Esophagus (tissue), 2 donors: ENCODE measurements around the gene PPM1E. TPM values are rescaled to one million over a fixed set of nuclear protein-coding genes. Genes with fewer than 3 reads are reported as not detected.

ENCODE experiments used
- H3K27ac ChIP-seq, 2 donors: one replicate each; pipeline ENCODE4 v1.5.1; 2013; ENCODE audit warnings: low read depth in 2 of 2, mild to moderate bottlenecking in 2 of 2, inconsistent platforms in 1 of 2, low read length in 1 of 2, moderate library complexity in 1 of 2
- H3K27me3 ChIP-seq, 2 donors: one replicate each; pipeline ENCODE4 v1.6.1; 2013; ENCODE audit warnings: low read length in 2 of 2, control low read depth in 1 of 2, mild to moderate bottlenecking in 1 of 2; ENCODE audit not compliant: insufficient read depth in 2 of 2, control insufficient read depth in 1 of 2
- H3K36me3 ChIP-seq, 2 donors: one replicate each; pipeline ENCODE4 v1.6.1; 2013; ENCODE audit warnings: low read length in 1 of 2; ENCODE audit not compliant: control insufficient read depth in 2 of 2, insufficient read depth in 2 of 2
- H3K4me1 ChIP-seq, 2 donors: one replicate each; pipeline ENCODE4 v1.6.1; 2013; ENCODE audit warnings: low read length in 1 of 2; ENCODE audit not compliant: control insufficient read depth in 2 of 2, insufficient read depth in 2 of 2
- H3K4me3 ChIP-seq, 2 donors: one replicate each; pipeline ENCODE4 v1.5.1; 2013; ENCODE audit warnings: low read length in 2 of 2, mild to moderate bottlenecking in 2 of 2, low read depth in 1 of 2, moderate library complexity in 1 of 2
- H3K9me3 ChIP-seq, 2 donors: one replicate each; pipeline ENCODE4 v1.6.1; 2013; ENCODE audit warnings: mild to moderate bottlenecking in 2 of 2, low read depth in 1 of 2, low read length in 1 of 2, moderate library complexity in 1 of 2; ENCODE audit not compliant: control insufficient read depth in 2 of 2, insufficient read depth in 1 of 2
- WGBS, 2 donors: extraction: QIAGEN DNeasy Blood & Tissue Kit; methylation state at CpG; one replicate each; pipeline ENCODE4 v1.1.7; 2013; 5-methylcytosine and 5-hydroxymethylcytosine counted together
- polyA plus RNA-seq, 2 donors: library from polyadenylated mRNA; stranded (reverse); fragments of 200-250 nt; gene quantifications; one replicate each; pipeline ENCODE4 v1.2.3, GENCODE V29; 2013
- donor health status: healthy with polysubstance abuse.
- donor health status: Bipolar disorder and iron deficiency.

Gene PPM1E
- polyA plus RNA-seq, 2 donors: 0.02 to 0.04 TPM

DNA sequence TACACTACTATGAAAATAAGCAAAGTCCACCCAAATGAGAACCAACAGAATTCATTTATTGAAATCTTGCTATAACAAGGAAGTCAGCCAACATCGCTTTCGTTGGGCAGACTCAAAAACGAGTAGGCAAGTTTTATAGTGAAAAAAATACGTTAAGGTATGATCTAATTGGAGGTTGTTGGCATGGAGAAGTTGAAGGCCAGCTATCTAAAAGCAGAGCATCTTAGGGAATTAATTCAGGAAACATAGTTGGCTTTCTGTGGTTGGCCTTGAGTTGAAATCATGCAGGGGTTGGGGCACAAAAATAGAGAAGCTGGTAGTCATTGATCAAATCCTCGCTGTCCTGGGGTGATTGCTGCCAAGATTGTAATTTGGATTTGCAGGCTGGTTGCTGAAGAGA lies 118.3 kb downstream of the PPM1E start:
- Histone ChIP-seq H3K9me3 (no peaks in the 10 kb centered on the region), H3K27me3 (peaks cover 0 to 2% of the 10 kb centered on the region in 2 donors), H3K4me3 (no peak overlapping the region), H3K27ac (no peak overlapping the region), H3K36me3 (no peaks in the 10 kb centered on the region), H3K4me1 (no peaks in the 10 kb centered on the region)
- 68 to 75% methylated on average over 5 of the region's 5 CpGs for WGBS, 2 donors

DNA sequence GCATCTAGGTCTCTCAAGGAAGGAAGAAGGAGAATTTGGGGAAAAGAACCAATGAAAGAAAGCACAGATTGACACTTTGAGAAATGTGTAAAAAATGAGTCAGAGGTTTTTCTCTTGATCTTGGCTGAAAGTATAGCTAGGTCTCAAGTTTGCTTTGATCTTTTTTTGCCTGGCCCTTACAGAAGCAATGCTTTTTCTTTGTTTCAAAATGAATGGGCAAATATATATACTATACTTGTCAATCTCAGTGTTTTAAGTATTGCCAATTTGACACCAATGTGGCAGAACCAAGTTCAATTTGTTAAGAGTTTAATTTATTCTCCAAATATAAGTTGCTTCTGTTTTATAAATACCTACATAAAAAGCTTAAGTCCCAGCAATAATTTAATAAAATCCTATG lies 119.6 kb downstream of the PPM1E start:
- no peaks in the 10 kb centered on the region for H3K9me3 ChIP-seq
- H3K27ac ChIP-seq: no peak overlapping the region
- peaks cover 0 to 2% of the 10 kb centered on the region in 2 donors for H3K27me3 ChIP-seq
- no peak overlapping the region for H3K4me3 ChIP-seq
- no peaks in the 10 kb centered on the region for H3K4me1 ChIP-seq
- no peaks in the 10 kb centered on the region for H3K36me3 ChIP-seq

DNA sequence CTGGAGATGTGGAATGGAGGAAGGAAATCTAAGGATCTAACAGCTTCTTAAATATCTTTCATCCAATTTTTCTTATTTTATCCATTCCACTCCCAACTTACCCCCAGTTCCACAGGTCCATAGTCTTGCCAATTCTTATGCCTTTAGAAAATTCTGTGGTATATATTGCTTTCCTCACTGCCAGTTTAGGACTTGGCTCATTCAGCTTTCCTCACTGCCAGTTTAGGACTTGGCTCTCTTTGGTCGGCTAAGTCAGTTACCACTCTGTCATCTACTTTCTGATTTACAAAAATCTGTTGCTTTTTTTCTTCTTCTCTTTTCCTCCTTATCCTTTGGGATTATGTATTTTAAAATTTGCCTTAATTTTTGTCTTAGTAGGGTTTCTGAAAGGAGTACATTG lies 128.5 kb downstream of the PPM1E start:
- WGBS, 2 donors: 62 to 64% methylated on average over 1 of the region's 1 CpG
- Histone ChIP-seq H3K27ac (no peak overlapping the region), H3K27me3 (no peaks in the 10 kb centered on the region)

DNA sequence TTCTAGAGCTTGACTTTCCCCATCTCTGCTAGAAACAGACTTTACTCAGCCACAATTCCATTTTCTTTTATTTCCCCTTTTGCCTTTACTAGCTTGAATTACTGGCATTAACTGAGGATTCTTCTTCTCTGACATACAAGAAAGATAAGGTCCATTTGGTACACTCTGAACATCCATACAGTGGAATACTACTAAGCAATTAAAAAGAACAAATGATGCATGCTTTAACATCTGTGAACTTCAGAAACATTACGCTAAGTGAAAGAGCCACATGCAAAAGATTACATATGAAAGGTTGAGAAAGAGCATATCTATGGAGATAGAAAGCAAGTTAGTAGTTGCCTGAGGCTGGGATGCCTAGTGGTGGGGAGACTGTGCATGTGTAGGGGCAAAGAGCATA lies 130.9 kb downstream of the PPM1E start:
- no peaks in the 10 kb centered on the region for H3K27me3 ChIP-seq
- H3K27ac ChIP-seq: no peak overlapping the region
- no peaks in the 10 kb centered on the region for H3K36me3 ChIP-seq
- H3K4me1 ChIP-seq: no peaks in the 10 kb centered on the region
- no peaks in the 10 kb centered on the region for H3K9me3 ChIP-seq
- WGBS, 2 donors: 86 to 93% methylated on average over 1 of the region's 1 CpG
- no peak overlapping the region for H3K4me3 ChIP-seq

More for the DNA sequence above, 128.5 kb downstream of the PPM1E start:
- no peak overlapping the region for H3K4me3 ChIP-seq
- no peaks in the 10 kb centered on the region for H3K36me3 ChIP-seq
- H3K9me3 ChIP-seq: no peaks in the 10 kb centered on the region
- H3K4me1 ChIP-seq: no peaks in the 10 kb centered on the region

DNA sequence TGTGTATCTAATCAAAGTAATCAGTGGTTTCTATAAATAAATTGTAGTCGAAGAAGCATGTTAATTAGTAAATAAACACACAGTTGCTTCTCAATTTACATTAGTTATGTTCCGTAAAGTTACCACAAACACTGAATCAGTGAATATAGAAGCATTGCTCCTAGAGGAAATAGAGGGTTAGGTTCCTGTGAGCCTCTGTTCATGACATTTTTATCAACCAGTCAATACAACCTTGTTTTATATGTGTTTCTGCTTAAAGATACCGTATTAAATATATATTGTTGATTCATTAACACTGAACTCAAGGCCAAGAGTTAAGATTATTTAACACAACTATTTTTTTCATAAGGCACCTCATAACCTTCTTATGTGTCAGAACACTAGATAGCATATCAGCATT lies 134.3 kb downstream of the PPM1E start:
- Histone ChIP-seq H3K4me1 (no peaks in the 10 kb centered on the region), H3K27ac (no peak overlapping the region), H3K27me3 (no peaks in the 10 kb centered on the region), H3K36me3 (no peaks in the 10 kb centered on the region), H3K9me3 (no peaks in the 10 kb centered on the region), H3K4me3 (no peak overlapping the region)
- 88 to 91% methylated on average over 3 of the region's 3 CpGs for WGBS, 2 donors

DNA sequence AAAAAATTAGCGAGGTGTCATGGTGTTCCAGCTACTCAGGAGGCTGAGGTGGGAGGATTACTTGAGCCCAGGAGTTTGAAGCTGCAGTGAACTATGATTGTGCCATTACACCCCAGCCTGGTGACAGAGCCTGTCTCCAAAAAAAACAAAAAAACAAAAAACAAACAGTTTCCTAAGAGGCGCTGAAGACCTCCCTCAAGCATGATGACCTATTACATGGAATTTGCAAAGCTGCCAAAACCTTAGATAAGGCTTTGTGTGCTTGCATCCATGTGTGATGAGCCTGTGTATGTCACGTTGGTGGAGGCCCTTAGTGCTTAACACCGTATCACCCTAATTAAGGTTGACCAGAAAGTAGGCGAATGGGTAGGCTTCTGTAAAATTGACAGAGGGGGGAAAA lies 143.5 kb downstream of the PPM1E start:
- WGBS, 2 donors: 77 to 85% methylated on average over 5 of the region's 5 CpGs
- Histone ChIP-seq H3K4me3 (no peak overlapping the region), H3K36me3 (no peaks in the 10 kb centered on the region), H3K27me3 (no peaks in the 10 kb centered on the region), H3K27ac (no peak overlapping the region), H3K9me3 (no peaks in the 10 kb centered on the region), H3K4me1 (no peaks in the 10 kb centered on the region)

DNA sequence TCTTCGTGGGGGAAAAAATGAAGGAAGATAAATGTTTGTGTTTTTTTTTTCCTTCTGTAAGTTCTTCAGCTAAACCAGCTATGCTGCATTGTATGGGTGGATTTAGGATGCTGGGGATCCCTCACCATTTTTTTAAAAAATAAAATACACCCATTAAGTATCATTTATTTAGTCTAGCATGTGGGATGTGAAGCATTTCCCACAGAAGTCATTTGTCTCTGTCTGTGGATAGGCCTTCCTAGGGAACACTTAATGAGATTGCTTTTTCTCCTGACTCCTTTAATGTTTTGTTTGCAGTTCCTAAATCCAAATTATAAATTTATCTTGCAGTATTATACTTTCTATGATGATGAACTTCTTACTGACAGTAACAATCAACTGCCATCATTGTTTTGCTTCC lies 146.7 kb downstream of the PPM1E start:
- 64 to 73% methylated on average over 1 of the region's 1 CpG for WGBS, 2 donors
- no peak overlapping the region for H3K27ac ChIP-seq
- H3K4me1 ChIP-seq: no peaks in the 10 kb centered on the region
- no peak overlapping the region for H3K4me3 ChIP-seq
- H3K36me3 ChIP-seq: no peaks in the 10 kb centered on the region
- no peaks in the 10 kb centered on the region for H3K27me3 ChIP-seq
- H3K9me3 ChIP-seq: no peaks in the 10 kb centered on the region

DNA sequence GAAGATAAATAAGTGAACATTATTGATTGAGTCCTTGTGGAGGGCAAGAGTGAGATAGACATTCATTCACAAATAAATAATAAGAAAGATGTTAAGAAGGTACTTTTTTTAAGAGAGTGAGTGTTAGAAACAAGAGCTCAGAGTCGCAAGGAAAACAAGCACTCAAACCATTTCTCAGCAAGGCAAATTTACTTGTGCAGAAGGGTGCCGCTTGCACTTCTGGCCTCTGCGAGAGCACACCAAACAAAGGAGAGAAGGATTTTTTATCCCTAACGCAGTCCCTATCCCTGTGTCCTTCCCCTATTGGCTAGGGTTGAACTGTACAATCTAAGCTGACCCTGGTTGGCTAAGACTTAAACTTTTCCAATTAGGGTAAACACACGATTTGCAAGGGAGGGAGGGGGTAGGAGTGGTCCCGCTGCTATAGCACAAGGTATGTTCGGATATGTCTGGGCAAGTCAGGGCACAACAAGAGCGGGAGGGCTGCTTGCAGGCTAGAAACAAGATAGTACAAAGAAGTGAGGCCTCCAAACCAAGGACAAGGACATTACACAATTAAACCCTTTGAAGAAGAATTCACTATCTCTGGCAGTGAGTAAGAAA lies 156.2 kb downstream of the PPM1E start:
- Histone ChIP-seq H3K4me3 (no peak overlapping the region), H3K27me3 (no peaks in the 10 kb centered on the region), H3K27ac (no peak overlapping the region), H3K9me3 (peaks cover 0 to 4% of the 10 kb centered on the region in 2 donors), H3K4me1 (no peaks in the 10 kb centered on the region), H3K36me3 (no peaks in the 10 kb centered on the region)
- WGBS, 2 donors: 87 to 88% methylated on average over 8 of the region's 8 CpGs

DNA sequence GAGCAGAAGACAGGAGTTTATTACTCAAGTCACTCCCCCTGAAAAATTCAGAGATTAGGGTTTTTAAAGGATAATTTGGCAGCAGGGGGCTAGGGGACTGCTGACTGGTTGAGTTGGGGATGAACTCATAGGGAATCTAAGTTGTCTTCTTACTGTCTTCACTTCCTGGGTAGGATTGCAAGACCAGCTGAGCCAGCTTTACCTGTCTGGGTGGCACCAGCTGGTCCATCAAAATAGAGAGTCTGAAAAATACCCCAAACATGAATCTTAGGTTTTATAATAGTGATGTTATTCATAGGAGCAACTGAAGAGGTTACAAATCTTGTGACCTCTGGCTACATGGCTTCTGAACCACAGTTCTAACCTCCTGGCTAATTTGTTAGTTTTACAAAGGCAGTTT lies 157.9 kb downstream of the PPM1E start:
- Histone ChIP-seq H3K36me3 (no peaks in the 10 kb centered on the region), H3K27me3 (no peaks in the 10 kb centered on the region), H3K4me1 (no peaks in the 10 kb centered on the region), H3K4me3 (no peak overlapping the region), H3K9me3 (peaks cover 0 to 4% of the 10 kb centered on the region in 2 donors), H3K27ac (no peak overlapping the region)

DNA sequence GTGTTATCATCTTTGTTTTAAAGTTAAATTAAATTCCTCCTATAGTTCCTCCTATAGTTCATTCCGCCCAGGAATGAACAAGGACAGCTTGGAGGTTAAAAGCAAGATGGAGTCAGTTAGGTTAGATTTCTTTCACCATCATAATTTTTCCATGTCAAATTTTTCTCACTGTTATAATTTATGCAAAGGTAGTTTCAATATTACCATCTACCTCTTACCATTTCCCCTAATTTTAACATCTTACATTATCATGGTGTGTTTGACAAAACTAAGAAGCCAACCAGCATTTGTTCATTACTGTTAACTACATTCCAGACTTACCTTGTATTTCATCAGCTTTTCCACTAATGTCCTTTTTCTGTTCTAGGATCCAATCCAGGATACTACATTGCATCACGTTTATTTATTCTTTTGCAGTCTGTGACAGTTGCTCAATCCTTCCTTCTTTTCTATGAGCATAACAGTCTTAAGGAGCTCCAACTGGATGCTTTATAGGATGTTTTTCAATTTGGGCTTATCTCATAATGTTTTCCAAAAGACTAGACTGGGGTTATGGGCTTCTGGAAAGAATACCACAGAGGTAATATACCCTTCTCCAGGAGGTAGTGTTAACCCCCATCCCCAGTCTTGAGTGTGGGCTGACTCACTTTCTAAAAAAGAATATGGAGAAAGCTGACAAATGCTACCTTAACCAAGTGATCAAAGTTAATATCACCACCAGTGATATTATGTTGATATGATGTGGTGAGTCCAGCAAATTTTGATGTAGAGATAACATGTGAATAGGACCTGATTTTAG lies 158.5 kb downstream of the PPM1E start:
- Histone ChIP-seq H3K9me3 (peaks cover 0 to 4% of the 10 kb centered on the region in 2 donors), H3K4me3 (no peak overlapping the region), H3K4me1 (no peaks in the 10 kb centered on the region), H3K27ac (no peak overlapping the region), H3K36me3 (no peaks in the 10 kb centered on the region), H3K27me3 (no peaks in the 10 kb centered on the region)
- 57% methylated on average over 2 of the region's 2 CpGs for WGBS, 2 donors
